Type B pancreatic cell (in vitro differentiated cells): ENCODE results near the gene ADARB2. TPM values are rescaled to one million over a fixed set of nuclear protein-coding genes. Genes with fewer than 3 reads are reported as not detected.
A peak's percentile ranks its signal among the peaks of the same experiment; 100 is the strongest.

Experiments
- DNase-seq: peaks from one replicate; pipeline ENCODE4 v3.0.0; 2021; ENCODE audit warnings: mixed read lengths; ENCODE audit not compliant: unreplicated experiment; ENCODE audit errors: extremely low spot score
- H3K27ac Mint-ChIP-seq: 2 replicates; pipeline ENCODE4 v1.8.0; 2021; ENCODE audit warnings: mild to moderate bottlenecking, mixed read lengths
- H3K27me3 Mint-ChIP-seq: 2 replicates; pipeline ENCODE4 v1.8.0; 2021; ENCODE audit warnings: mixed read lengths
- H3K36me3 Mint-ChIP-seq: 2 replicates; pipeline ENCODE4 v1.8.0; 2021; ENCODE audit warnings: mixed read lengths
- H3K4me1 Mint-ChIP-seq: one replicate; pipeline ENCODE4 v1.8.0; 2021; ENCODE audit warnings: mixed read lengths; ENCODE audit not compliant: unreplicated experiment
- H3K4me3 Mint-ChIP-seq: 2 replicates; pipeline ENCODE4 v1.8.0; 2021; ENCODE audit warnings: mild to moderate bottlenecking, mixed read lengths
- H3K9me3 Mint-ChIP-seq: 2 replicates; pipeline ENCODE4 v1.8.0; 2021; ENCODE audit warnings: mixed read lengths
- total RNA-seq: library from RNA; stranded (reverse); gene quantifications from 2 replicates; pipeline ENCODE4 v1.2.1, GENCODE V29; 2021; ENCODE audit warnings: low replicate concordance
- TF ChIP-seq, protein P1 (sequence below): fragments of 200-600 bp; sonication (generic); conservative IDR thresholded peaks from 2 replicates; pipeline ENCODE4 v1.5.0; 2021; ENCODE audit warnings: antibody characterized with exemption, mild to moderate bottlenecking

The ADARB2 gene
- total RNA-seq, 1 donor from 2014 or later = 4.9 TPM

DNA sequence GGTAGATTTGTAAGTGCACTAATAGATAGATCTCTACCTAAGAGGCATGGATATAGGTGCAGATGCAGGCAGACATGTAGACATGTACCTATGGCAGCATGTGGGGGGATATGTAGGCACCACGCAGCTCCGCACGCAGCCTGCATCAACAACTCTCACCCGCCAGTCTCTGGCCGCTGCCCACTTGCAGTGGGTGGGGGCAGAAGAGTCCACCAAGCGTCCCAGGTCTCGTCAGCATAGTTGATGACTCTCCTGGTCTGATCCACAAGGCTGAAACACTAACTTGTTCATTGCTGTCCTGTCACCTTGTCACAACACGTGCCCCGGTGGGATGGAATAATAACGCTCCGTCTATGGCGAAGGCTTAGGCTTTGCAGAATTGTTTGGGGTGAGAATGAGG, 252.0 kb downstream of the ADARB2 start:
- H3K9me3 Mint-ChIP-seq = no peaks in the 10 kb centered on the region
- H3K4me1 Mint-ChIP-seq = no peaks in the 10 kb centered on the region
- TF ChIP-seq, protein P1, sequence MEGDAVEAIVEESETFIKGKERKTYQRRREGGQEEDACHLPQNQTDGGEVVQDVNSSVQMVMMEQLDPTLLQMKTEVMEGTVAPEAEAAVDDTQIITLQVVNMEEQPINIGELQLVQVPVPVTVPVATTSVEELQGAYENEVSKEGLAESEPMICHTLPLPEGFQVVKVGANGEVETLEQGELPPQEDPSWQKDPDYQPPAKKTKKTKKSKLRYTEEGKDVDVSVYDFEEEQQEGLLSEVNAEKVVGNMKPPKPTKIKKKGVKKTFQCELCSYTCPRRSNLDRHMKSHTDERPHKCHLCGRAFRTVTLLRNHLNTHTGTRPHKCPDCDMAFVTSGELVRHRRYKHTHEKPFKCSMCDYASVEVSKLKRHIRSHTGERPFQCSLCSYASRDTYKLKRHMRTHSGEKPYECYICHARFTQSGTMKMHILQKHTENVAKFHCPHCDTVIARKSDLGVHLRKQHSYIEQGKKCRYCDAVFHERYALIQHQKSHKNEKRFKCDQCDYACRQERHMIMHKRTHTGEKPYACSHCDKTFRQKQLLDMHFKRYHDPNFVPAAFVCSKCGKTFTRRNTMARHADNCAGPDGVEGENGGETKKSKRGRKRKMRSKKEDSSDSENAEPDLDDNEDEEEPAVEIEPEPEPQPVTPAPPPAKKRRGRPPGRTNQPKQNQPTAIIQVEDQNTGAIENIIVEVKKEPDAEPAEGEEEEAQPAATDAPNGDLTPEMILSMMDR = no peak
- no peak for DNase-seq
- H3K27ac Mint-ChIP-seq = no peak overlapping the region
- no peak overlapping the region for H3K4me3 Mint-ChIP-seq
- peaks cover 19% of the 10 kb centered on the region for H3K27me3 Mint-ChIP-seq
- H3K36me3 Mint-ChIP-seq = peaks cover 3% of the 10 kb centered on the region

DNA sequence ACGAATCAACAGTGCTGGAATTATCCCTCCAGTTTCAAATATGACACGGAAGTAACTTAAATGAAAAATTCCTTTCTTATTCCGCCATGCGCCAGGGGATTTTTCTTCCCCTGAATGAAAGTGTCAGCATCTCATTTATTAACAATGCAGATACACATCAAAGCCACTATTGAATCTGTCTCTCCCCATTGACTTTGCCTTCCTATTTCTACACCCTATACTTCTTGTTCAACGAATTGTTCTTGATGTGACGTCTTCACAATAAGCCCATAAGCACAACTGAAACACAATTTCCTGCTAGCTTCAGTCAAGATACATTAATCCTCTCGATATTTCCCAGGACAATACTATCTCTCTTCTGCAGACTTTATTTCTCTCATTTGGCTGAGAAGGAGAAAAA, 253.5 kb downstream of the ADARB2 start:
- H3K36me3 Mint-ChIP-seq = peaks cover 3% of the 10 kb centered on the region
- DNase-seq = no peak
- H3K9me3 Mint-ChIP-seq = no peaks in the 10 kb centered on the region
- H3K4me3 Mint-ChIP-seq = no peak overlapping the region
- H3K4me1 Mint-ChIP-seq = no peaks in the 10 kb centered on the region
- TF ChIP-seq, protein P1 = no peak
- H3K27me3 Mint-ChIP-seq = peaks cover 19% of the 10 kb centered on the region
- no peak overlapping the region for H3K27ac Mint-ChIP-seq

DNA sequence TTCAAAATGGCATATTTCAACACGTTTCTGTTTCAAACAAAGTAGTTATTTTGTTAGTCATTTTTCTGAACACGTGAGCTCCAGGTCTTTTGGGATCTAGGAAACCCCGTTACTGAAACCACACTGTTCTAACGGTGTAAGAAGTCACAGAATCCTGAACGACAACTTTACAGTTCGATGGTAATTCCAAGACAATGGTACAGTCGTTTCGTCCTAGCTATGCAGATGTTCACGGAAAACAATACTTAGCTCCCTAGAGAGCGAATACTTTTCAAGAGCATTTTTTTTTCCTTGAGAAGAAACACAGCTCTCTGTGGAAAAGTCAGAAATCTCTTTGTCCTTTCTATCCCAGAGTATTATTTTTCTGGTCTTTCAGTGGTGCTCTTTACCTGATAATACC, 254.1 kb downstream of the ADARB2 start:
- no peaks in the 10 kb centered on the region for H3K4me1 Mint-ChIP-seq
- DNase-seq = no peak
- TF ChIP-seq, protein P1 = no peak
- peaks cover 5% of the 10 kb centered on the region for H3K36me3 Mint-ChIP-seq
- no peak overlapping the region for H3K4me3 Mint-ChIP-seq
- H3K27me3 Mint-ChIP-seq = peaks cover 19% of the 10 kb centered on the region
- H3K27ac Mint-ChIP-seq = no peak overlapping the region
- H3K9me3 Mint-ChIP-seq = peaks cover 3% of the 10 kb centered on the region

DNA sequence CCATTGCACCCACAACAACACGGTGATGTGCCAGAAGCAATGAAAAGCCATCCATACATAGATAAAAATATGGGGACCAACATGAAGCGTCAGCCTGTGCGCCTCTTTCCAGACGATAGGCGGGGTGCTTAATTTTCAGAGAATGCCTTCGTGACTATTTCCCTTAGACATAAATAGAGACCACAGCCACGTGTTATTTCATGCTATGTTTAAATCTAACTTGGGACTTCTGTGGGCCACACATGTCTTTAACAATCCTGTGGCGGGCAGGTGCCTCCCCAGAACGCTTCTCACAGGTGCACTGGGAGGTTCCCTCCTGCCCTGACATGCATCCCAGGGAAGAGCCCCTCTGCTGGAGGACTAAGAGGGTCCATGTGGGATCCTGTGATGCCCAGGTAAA, 259.7 kb downstream of the ADARB2 start:
- TF ChIP-seq, protein P1 = no peak
- peaks cover 29% of the 10 kb centered on the region for H3K27me3 Mint-ChIP-seq
- peaks cover 12% of the 10 kb centered on the region for H3K9me3 Mint-ChIP-seq
- DNase-seq = no peak
- peaks cover 25% of the 10 kb centered on the region for H3K4me1 Mint-ChIP-seq
- H3K36me3 Mint-ChIP-seq = peaks cover 6% of the 10 kb centered on the region
- H3K27ac Mint-ChIP-seq = peak overlapping the region; percentile 41
- H3K4me3 Mint-ChIP-seq = no peak overlapping the region

DNA sequence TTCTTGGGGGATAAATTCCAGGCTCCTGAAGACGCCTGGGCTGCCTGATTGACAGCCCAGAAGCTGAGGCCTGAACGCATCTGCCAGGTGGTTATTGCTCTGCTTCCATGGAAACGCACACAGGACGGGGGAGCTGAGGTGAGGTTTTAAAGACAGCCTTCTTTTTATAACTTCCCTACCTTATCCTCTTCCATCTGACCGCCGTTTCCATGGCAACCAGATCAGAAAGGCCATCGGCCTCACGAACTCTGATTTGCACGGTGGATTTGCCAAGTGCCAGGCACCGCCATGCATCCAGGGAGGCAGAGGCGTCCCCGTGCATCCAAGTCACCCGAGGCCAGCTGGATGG, 260.9 kb downstream of the ADARB2 start:
- TF ChIP-seq, protein P1 = no peak
- DNase-seq = no peak
- Mint-ChIP-seq H3K9me3 (peaks cover 12% of the 10 kb centered on the region), H3K27me3 (peaks cover 26% of the 10 kb centered on the region), H3K36me3 (peaks cover 6% of the 10 kb centered on the region), H3K4me1 (peaks cover 28% of the 10 kb centered on the region), H3K4me3 (no peak overlapping the region), H3K27ac (no peak overlapping the region)
